B cell (primary cell): ENCODE results near the gene CDKN1A. TPM values are rescaled to one million over a fixed set of nuclear protein-coding genes. Genes with fewer than 3 reads are reported as not detected.
A peak's percentile ranks its signal among the peaks of the same experiment; 100 is the strongest.

Experiments used
- ATAC-seq: fragments of 200-7000 bp; cut with Tn5 transposase; one replicate; pipeline ENCODE4 v1.10.0; 2021; ENCODE audit warnings: low read depth, mild to moderate bottlenecking, moderate number of reproducible peaks, moderate library complexity
- CTCF ChIA-PET: fragments of 350-600 bp; sonication (Branson Sonifier 250); formaldehyde crosslinking; loops from one replicate; lab custom pipeline; 2021; ENCODE audit warnings: antibody characterized with exemption, inconsistent platforms; lab: Charles Lee
- POLR2A ChIA-PET: fragments of 350-600 bp; sonication (Branson Sonifier 250); formaldehyde crosslinking; loops from one replicate; lab custom pipeline; 2021; ENCODE audit warnings: antibody characterized with exemption; lab: Charles Lee
- DNase-seq: peaks from one replicate; pipeline ENCODE4 v3.0.0; 2013
- H2AFZ ChIP-seq: 2 replicates; pipeline ENCODE4 v1.6.1; 2012; ENCODE audit warnings: mild to moderate bottlenecking, low read depth, low read length; ENCODE audit not compliant: insufficient read depth, poor library complexity, severe bottlenecking
- H3K27ac ChIP-seq, 2 donors: 1 replicate in 1 of 2; 2 replicates in 1 of 2; pipeline ENCODE4 v1.5.1; 2012 to 2013; ENCODE audit warnings: low read length in 2 of 2, mild to moderate bottlenecking in 2 of 2, moderate library complexity in 1 of 2
- H3K27me3 ChIP-seq, 4 experiments: fragments of 200-600 bp in 1 of 4; sonication (generic) in 1 of 4; replicated peaks in 1 of 4; 1 replicate in 2 of 4; 2 replicates in 2 of 4; pipeline versions ENCODE4 v1.6.1 to v1.7.0; 2013 to 2016; ENCODE audit warnings: low read length in 3 of 4, mild to moderate bottlenecking in 2 of 4, mixed read lengths in 1 of 4, moderate library complexity in 1 of 4; ENCODE audit not compliant: insufficient read depth in 4 of 4, control insufficient read depth in 3 of 4; ENCODE audit errors: control extremely low read depth in 1 of 4
- H3K36me3 ChIP-seq, 2 experiments: replicated peaks in 1 of 2; 1 replicate in 1 of 2; 2 replicates in 1 of 2; pipeline versions ENCODE4 v1.6.1 to v1.7.1; 2013; ENCODE audit warnings: low read length in 1 of 2; ENCODE audit not compliant: insufficient read depth in 2 of 2, control insufficient read depth in 1 of 2; ENCODE audit errors: control extremely low read depth in 1 of 2, extremely low read depth in 1 of 2
- H3K4me1 ChIP-seq, 2 donors: fragments of 200-600 bp in 1 of 2; sonication (generic) in 1 of 2; 1 replicate in 1 of 2; 2 replicates in 1 of 2; pipeline versions ENCODE4 v1.5.1 to v1.6.1; 2013 to 2017; ENCODE audit warnings: low read length in 2 of 2; ENCODE audit not compliant: control insufficient read depth in 2 of 2, insufficient read depth in 2 of 2
- H3K4me2 ChIP-seq: replicated peaks from 2 replicates; pipeline ENCODE3; 2012; ENCODE audit warnings: mild to moderate bottlenecking, low read depth, low read length; ENCODE audit not compliant: poor library complexity, severe bottlenecking
- H3K4me3 ChIP-seq, 5 experiments: fragments of 200-600 bp in 1 of 5; sonication (generic) in 1 of 5; 1 replicate in 3 of 5; 2 replicates in 2 of 5; pipeline versions ENCODE4 v1.5.1 to v1.7.0; 2011 to 2016; ENCODE audit warnings: low read length in 4 of 5, mild to moderate bottlenecking in 4 of 5, low read depth in 2 of 5, control low read depth in 1 of 5, moderate library complexity in 1 of 5; ENCODE audit not compliant: insufficient read depth in 1 of 5; ENCODE audit errors: control extremely low read depth in 1 of 5, extremely low read depth in 1 of 5
- H3K79me2 ChIP-seq: fragments of 200-600 bp; sonication (generic); one replicate; pipeline ENCODE4 v1.6.0; 2016; ENCODE audit warnings: low read length; ENCODE audit not compliant: control insufficient read depth, insufficient read depth
- H3K9ac ChIP-seq: fragments of 200-600 bp; sonication (generic); 2 replicates; pipeline ENCODE4 v1.6.1; 2017; ENCODE audit warnings: mild to moderate bottlenecking, low read length, moderate library complexity
- H3K9me3 ChIP-seq, 3 donors: one replicate each; pipeline versions ENCODE4 v1.6.1 to v1.7.1; 2013; ENCODE audit warnings: low read length in 2 of 3; ENCODE audit not compliant: control insufficient read depth in 2 of 3, insufficient read depth in 1 of 3; ENCODE audit errors: control extremely low read depth in 1 of 3
- H4K20me1 ChIP-seq: 2 replicates; pipeline ENCODE4 v1.6.0; 2012; ENCODE audit warnings: mild to moderate bottlenecking, low read length; ENCODE audit not compliant: insufficient read depth, control insufficient read depth, poor library complexity, severe bottlenecking
- H3K27ac Mint-ChIP-seq: one replicate; pipeline ENCODE4 v1.8.0; 2021; ENCODE audit warnings: mixed read lengths
- H3K27me3 Mint-ChIP-seq: one replicate; pipeline ENCODE4 v1.8.0; 2021; ENCODE audit warnings: mixed read lengths
- H3K4me1 Mint-ChIP-seq: one replicate; pipeline ENCODE4 v1.8.0; 2021; ENCODE audit warnings: mixed read lengths
- H3K4me3 Mint-ChIP-seq: one replicate; pipeline ENCODE4 v1.8.0; 2021; ENCODE audit warnings: mixed read lengths
- H3K9me3 Mint-ChIP-seq: one replicate; pipeline ENCODE4 v1.8.0; 2022; ENCODE audit warnings: mixed read lengths; ENCODE audit not compliant: insufficient read depth
- CTCF ChIP-seq: fragments of 200-600 bp; IDR thresholded peaks from one replicate; pipeline ENCODE4 v1.8.0; 2022; ENCODE audit warnings: antibody characterized with exemption, mild to moderate bottlenecking
- EZH2 ChIP-seq: IDR thresholded peaks from 2 replicates; pipeline ENCODE4 v1.6.1; 2012; ENCODE audit warnings: borderline replicate concordance, low read depth, mild to moderate bottlenecking, moderate library complexity, low read length; ENCODE audit not compliant: insufficient read depth, poor library complexity, severe bottlenecking
- WGBS: methylation state at CpG from one replicate; pipeline ENCODE4 v1.1.5; 2013; ENCODE audit warnings: missing lambda C conversion rate; ENCODE audit not compliant: insufficient coverage; 5-methylcytosine and 5-hydroxymethylcytosine counted together
- intact Hi-C: fragments of 100-400 bp; cut with micrococcal nuclease; formaldehyde crosslinking; loops from one replicate; pipeline ENCODE4 v1.10.0; 2022
- polyA plus RNA-seq: library from polyadenylated mRNA; depleted of rRNA; stranded (reverse); fragments of >200 nt; gene quantifications from 2 replicates; pipeline ENCODE4 v1.2.3, GENCODE V29; 2012
- total RNA-seq, 2 donors: library from RNA; stranded (reverse); fragments of 120-200 nt in 1 of 2; gene quantifications; 1 replicate in 1 of 2; 2 replicates in 1 of 2; pipeline versions ENCODE4 v1.2.3 to v1.2.4, GENCODE V29; 2013 to 2022

CDKN1A gene
- total and polyA plus RNA-seq, 2 donors (not counting 1 experiment from before 2014, with no cell fraction given) = 45.5 to 352 TPM

GRCh38 chr6:36683145-36683655 is 4.7 kb downstream of the CDKN1A start:
- H3K27me3 ChIP-seq = no peaks in the 10 kb centered on the region
- H3K27ac ChIP-seq = peak overlapping the region; percentile 97 to 100
- intact Hi-C loops = loop anchor here (1.0 to 10.0 kb wide), 6 partner anchors 9 to 492 kb away; partner anchors contain the start of genes BRPF3, C6orf89 and PIM1

More at GRCh38 chr6:36683145-36683655, 4.7 kb downstream of the CDKN1A start:
- CTCF ChIA-PET = interaction anchor here (1.0 to 9.9 kb wide), 13 partner anchors 8 to 334 kb away, joined by 3 to 107 read pairs (median 6); no protein-coding TSS in a partner anchor
- peaks cover 54% of the 10 kb centered on the region for H3K79me2 ChIP-seq
- Mint-ChIP-seq H3K9me3 (no peaks in the 10 kb centered on the region), H3K4me3 (peak overlapping the region; percentile 84), H3K27me3 (no peaks in the 10 kb centered on the region), H3K4me1 (peaks cover 70% of the 10 kb centered on the region), H3K27ac (peak overlapping the region; percentile 93)
- no peaks in the 10 kb centered on the region for H3K9me3 ChIP-seq
- no peak for ATAC-seq
- no peak for DNase-seq
- H2AFZ ChIP-seq = no peak overlapping the region
- H3K9ac ChIP-seq = peak overlapping the region; percentile 56
- peaks cover 21% of the 10 kb centered on the region for H4K20me1 ChIP-seq
- 77% methylated on average over 4 of the region's 6 CpGs for WGBS
- peaks cover 72 to 83% of the 10 kb centered on the region in 2 donors for H3K4me1 ChIP-seq
- H3K4me3 ChIP-seq = peak overlapping the region in 3 of 5 experiments; percentile 3 to 47 (median 23)
- peaks cover 2 to 40% of the 10 kb centered on the region in 2 experiments for H3K36me3 ChIP-seq
- TF ChIP-seq CTCF = no peak
- TF ChIP-seq EZH2 = no peak
- POLR2A ChIA-PET = interaction anchor here (0.6 to 2.4 kb wide), 8 partner anchors 9 to 1271 kb away, joined by 3 to 12 read pairs (median 6); no protein-coding TSS in a partner anchor
- H3K4me2 ChIP-seq = peak overlapping the region; percentile 93
